ENCODE data around the gene THRB.

The THRB gene

DNA sequence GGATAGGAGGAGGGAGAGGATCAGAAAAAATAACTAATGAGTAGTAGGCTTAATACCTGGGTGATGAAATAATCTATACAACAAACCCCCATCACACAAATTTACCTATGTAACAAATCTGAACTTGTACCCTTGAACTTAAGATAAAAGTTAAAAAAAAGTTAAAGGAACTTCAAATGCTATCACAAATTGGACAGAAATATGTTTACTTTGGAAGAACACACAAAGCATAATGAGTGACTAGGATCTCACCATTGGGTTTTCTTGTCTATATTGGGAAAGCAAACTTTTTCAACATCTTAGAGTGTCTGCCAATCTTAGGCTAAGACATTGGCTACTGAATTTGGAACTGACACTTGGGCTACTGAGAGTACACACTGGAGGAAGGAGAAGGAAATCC, 140.4 kb downstream of the THRB start (continued):
- no peak for TF ChIP-seq ZBTB11 (tag by site-specific recombination; conservative IDR thresholded peaks at IDR 0.05; ENCODE audit: low read depth)
- no peak for TF ChIP-seq ZBTB7A (tag by site-specific recombination; IDR thresholded peaks at IDR 0.05; ENCODE audit: low read depth)
- TF ChIP-seq ZEB2 (tag by site-specific recombination; IDR thresholded peaks at IDR 0.05) = no peak
- TF ChIP-seq ZNF555 (tag by site-specific recombination; conservative IDR thresholded peaks at IDR 0.05) = no peak
- TF ChIP-seq, protein P1, sequence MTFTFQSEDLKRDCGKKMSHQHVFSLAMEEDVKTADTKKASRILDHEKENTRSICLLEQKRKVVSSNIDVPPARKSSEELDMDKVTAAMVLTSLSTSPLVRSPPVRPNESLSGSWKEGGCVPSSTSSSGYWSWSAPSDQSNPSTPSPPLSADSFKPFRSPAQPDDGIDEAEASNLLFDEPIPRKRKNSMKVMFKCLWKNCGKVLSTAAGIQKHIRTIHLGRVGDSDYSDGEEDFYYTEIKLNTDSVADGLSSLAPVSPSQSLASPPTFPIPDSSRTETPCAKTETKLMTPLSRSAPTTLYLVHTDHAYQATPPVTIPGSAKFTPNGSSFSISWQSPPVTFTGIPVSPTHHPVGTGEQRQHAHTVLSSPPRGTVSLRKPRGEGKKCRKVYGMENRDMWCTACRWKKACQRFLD (tag by site-specific recombination; IDR thresholded peaks at IDR 0.05) = no peak
- no peak for TF ChIP-seq ZNF701 (tag by site-specific recombination; IDR thresholded peaks at IDR 0.05)
- TF ChIP-seq ZNF776 (tag by site-specific recombination; IDR thresholded peaks at IDR 0.05; ENCODE audit: borderline replicate concordance) = no peak
- no peak for TF ChIP-seq SP2 (tag by site-specific recombination; IDR thresholded peaks at IDR 0.05)
- no peak for TF ChIP-seq PRDM1 (tag by site-specific recombination; IDR thresholded peaks at IDR 0.05)

DNA sequence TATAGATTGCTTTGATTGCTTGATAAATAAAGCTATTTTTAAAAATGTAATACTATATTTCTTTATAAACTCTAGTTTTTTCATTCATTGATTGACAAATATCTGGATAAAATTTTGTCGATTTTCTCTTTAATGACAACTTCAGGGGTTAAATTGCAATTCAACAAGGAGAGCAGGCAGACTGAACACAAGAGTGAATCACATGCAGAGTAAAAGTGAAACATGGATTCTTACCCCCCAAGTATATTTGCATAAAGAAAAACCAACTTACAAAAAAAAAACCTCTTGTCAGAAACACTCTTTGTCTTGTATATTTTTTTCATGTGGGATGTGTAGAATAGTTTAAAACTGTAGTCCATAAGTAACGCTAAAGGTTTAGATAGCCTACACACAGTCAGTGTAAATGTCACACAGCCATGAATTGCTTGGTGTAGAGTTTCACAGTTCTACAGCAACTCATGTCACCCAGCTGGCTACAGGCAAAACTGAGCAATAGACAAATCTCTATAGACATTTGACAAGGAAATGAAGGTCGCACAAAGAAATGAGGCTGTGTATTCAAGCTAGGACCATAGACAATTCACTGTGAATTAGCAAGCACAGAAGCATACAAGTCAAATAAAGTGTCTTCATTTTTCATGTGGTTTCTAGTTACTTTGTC, 141.6 kb downstream of the THRB start:
- H3K4me3 ChIP-seq (ENCODE audit: low read depth, low read length) = no peak overlapping the region
- no peaks in the 10 kb centered on the region for H3K9me3 ChIP-seq (ENCODE audit: control insufficient read depth, insufficient read depth, low read depth, low read length)
- H3K4me1 ChIP-seq (ENCODE audit: control insufficient read depth, insufficient read depth, low read length) = no peaks in the 10 kb centered on the region
- TF ChIP-seq SCRT2 (tag by site-specific recombination; IDR thresholded peaks at IDR 0.05) = no peak
- TF ChIP-seq ZBTB7A (tag by site-specific recombination; IDR thresholded peaks at IDR 0.05; ENCODE audit: low read depth) = no peak
- TF ChIP-seq ZNF24 (tag by site-specific recombination; IDR thresholded peaks at IDR 0.05) = no peak
- TF ChIP-seq BCL11B (tag by site-specific recombination; IDR thresholded peaks at IDR 0.05; ENCODE audit: low read depth) = no peak
- no peak for TF ChIP-seq HOXA7 (CRISPR knock-in tag; IDR thresholded peaks at IDR 0.05; ENCODE audit: borderline replicate concordance)
- TF ChIP-seq ZNF391 (tag by site-specific recombination; IDR thresholded peaks at IDR 0.05; ENCODE audit: borderline replicate concordance, low read depth) = no peak
- TF ChIP-seq SP7 (tag by site-specific recombination; IDR thresholded peaks at IDR 0.05) = no peak
- TF ChIP-seq ZNF248 (tag by site-specific recombination; IDR thresholded peaks at IDR 0.05) = no peak
- no peak for TF ChIP-seq ZNF140 (tag by site-specific recombination; IDR thresholded peaks at IDR 0.05)
- TF ChIP-seq ZBTB44 (tag by site-specific recombination; IDR thresholded peaks at IDR 0.05) = no peak
- no peak for TF ChIP-seq ZNF155 (tag by site-specific recombination; IDR thresholded peaks at IDR 0.05)
- TF ChIP-seq ZNF121 (tag by site-specific recombination; IDR thresholded peaks at IDR 0.05) = no peak
- TF ChIP-seq ZNF350 (tag by site-specific recombination; IDR thresholded peaks at IDR 0.05) = no peak
- POLR2A ChIA-PET = no interaction called here
- CTCF ChIA-PET = no interaction called here
- H3K27ac ChIP-seq (ENCODE audit: extremely low read depth, low read depth, low read length) = no peak overlapping the region
- H3K36me3 ChIP-seq (ENCODE audit: control insufficient read depth in 2 of 2, insufficient read depth in 1 of 2, low read length in 2 of 2) = no peaks in the 10 kb centered on the region
